RWPE2 (cell line): ENCODE data around the gene HHAT.

Experiments used
- ATAC-seq: fragments of 200-7000 bp; cut with Tn5 transposase; 3 replicates; pipeline ENCODE4 v1.9.1; 2021; ENCODE audit warnings: low read depth
- DNase-seq: peaks from one replicate; pipeline ENCODE4 v3.0.0-alpha.2; 2020; ENCODE audit warnings: low spot score
- H3K27ac ChIP-seq: fragments of 450-650 bp; 2 replicates; pipeline ENCODE4 v1.5.1; 2017; ENCODE audit warnings: mild to moderate bottlenecking; ENCODE audit not compliant: poor library complexity, severe bottlenecking
- H3K27me3 ChIP-seq: fragments of 250-450 bp; sonication (Bioruptor Pico); 2 replicates; pipeline ENCODE4 v1.5.1; 2021; ENCODE audit warnings: mild to moderate bottlenecking, moderate library complexity; ENCODE audit not compliant: insufficient read depth, poor library complexity, severe bottlenecking
- H3K36me3 ChIP-seq: fragments of 250-450 bp; sonication (Bioruptor Pico); 2 replicates; pipeline ENCODE4 v1.5.1; 2020; ENCODE audit warnings: low read depth, mild to moderate bottlenecking, moderate library complexity
- H3K4me1 ChIP-seq: fragments of 250-450 bp; sonication (Bioruptor Pico); 2 replicates; pipeline ENCODE4 v1.5.1; 2021; ENCODE audit warnings: mild to moderate bottlenecking, moderate library complexity; ENCODE audit not compliant: insufficient read depth, poor library complexity, severe bottlenecking
- H3K4me3 ChIP-seq: fragments of 250-450 bp; sonication (Bioruptor Pico); 2 replicates; pipeline ENCODE4 v1.5.1; 2021; ENCODE audit warnings: mild to moderate bottlenecking, moderate library complexity; ENCODE audit not compliant: severe bottlenecking
- H3K9me3 ChIP-seq: fragments of 250-450 bp; sonication (Bioruptor Pico); 2 replicates; pipeline ENCODE4 v1.5.1; 2021; ENCODE audit warnings: mild to moderate bottlenecking, moderate library complexity; ENCODE audit not compliant: severe bottlenecking
- TF ChIP-seq, protein P1 (sequence below): fragments of 450-650 bp; IDR thresholded peaks from one replicate; pipeline ENCODE4 v1.5.1; 2017; ENCODE audit warnings: mild to moderate bottlenecking, moderate library complexity; ENCODE audit not compliant: poor library complexity, severe bottlenecking

HHAT gene

DNA sequence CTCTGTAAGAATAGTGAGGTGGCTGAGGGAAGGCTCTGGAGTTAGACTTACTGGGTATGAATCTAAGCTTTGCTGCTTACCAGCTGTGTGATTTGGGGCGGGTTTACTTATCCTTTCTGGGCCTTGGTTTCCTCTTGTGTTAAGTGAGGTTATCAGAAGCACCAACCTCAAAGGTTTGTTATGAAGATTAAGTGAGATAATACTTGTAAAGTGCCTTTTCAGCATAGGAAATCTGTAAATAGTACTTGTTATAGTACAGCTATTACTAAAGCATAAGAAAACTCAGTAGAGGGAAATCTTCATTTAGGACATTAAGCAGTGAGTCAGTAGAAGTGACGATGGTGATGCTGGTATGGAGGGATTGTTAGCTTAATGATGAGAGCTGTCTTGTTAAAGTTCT lies 12.1 kb downstream of the HHAT start:
- no peaks in the 10 kb centered on the region for H3K9me3 ChIP-seq
- H3K27ac ChIP-seq, result no peak overlapping the region
- DNase-seq, result no peak
- TF ChIP-seq, protein P1, sequence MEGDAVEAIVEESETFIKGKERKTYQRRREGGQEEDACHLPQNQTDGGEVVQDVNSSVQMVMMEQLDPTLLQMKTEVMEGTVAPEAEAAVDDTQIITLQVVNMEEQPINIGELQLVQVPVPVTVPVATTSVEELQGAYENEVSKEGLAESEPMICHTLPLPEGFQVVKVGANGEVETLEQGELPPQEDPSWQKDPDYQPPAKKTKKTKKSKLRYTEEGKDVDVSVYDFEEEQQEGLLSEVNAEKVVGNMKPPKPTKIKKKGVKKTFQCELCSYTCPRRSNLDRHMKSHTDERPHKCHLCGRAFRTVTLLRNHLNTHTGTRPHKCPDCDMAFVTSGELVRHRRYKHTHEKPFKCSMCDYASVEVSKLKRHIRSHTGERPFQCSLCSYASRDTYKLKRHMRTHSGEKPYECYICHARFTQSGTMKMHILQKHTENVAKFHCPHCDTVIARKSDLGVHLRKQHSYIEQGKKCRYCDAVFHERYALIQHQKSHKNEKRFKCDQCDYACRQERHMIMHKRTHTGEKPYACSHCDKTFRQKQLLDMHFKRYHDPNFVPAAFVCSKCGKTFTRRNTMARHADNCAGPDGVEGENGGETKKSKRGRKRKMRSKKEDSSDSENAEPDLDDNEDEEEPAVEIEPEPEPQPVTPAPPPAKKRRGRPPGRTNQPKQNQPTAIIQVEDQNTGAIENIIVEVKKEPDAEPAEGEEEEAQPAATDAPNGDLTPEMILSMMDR, result no peak
- H3K4me1 ChIP-seq, result no peaks in the 10 kb centered on the region
- no peak for ATAC-seq
- H3K36me3 ChIP-seq, result no peaks in the 10 kb centered on the region
- no peaks in the 10 kb centered on the region for H3K27me3 ChIP-seq
- H3K4me3 ChIP-seq, result no peak overlapping the region

DNA sequence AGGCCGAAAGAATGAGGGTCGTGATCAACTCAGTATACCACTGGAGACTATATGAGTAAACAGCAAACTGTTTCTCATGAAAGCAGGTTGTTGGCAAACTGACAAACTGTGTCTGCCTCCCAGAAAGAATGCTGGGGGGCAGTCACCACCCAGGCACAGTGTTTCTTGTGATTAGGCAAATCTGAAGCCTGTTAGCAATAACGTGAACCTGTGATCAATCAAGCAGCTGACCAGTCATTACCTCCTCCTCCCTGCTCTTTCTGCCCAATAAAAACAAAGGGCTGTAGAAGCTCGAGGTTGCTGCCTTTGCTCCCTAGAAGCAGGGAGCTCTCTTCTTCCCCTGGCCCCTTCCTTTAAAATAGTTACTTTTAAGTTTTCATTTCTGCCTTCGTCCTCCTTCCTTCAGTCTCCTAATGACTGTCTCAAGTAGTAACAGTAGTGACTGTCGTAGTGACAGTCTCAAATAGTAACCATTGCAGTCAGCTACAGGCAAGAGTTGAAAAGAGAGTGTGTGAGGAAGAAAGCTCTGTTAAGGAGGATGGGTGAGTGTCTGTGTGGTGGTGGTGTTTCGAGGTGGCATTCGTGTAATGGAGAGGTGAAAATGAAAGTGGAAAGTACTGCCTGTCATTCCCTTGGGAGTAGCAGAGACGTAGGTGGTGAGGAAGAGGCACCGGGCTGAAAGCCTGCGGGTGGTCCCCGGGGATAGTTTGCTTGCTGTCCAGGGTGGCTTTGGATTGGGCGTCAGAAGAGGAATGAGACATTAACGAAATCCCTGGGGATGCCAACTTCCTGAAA lies 14.5 kb downstream of the HHAT start:
- Histone ChIP-seq H3K9me3 (no peaks in the 10 kb centered on the region), H3K4me3 (no peak overlapping the region), H3K36me3 (no peaks in the 10 kb centered on the region), H3K27ac (no peak overlapping the region), H3K4me1 (no peaks in the 10 kb centered on the region), H3K27me3 (no peaks in the 10 kb centered on the region)
- ATAC-seq (peak; percentile 36; the same call in 1 of the 3 replicates), DNase-seq (no peak)
- TF ChIP-seq, protein P1, result no peak

DNA sequence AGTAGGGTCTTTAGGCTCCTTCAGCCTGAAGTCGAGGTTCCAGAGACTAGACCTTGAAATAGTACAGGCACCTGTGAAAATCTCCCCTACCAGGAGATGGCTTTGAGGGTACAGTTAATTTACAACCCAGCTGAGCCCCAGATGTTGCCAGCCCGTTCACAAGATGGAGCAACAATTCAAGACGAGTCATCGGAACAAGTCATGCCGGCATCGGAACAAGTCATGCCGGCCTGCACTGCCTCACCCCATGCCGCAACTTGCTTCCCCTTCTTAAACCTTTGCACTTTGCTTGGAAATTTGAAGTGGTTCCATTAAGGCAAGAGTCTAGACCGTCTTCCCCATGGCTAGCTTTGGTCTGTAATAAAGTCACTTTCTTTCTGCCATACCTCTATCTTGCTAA lies 16.0 kb downstream of the HHAT start:
- Histone ChIP-seq H3K9me3 (no peaks in the 10 kb centered on the region), H3K4me3 (no peak overlapping the region), H3K27me3 (no peaks in the 10 kb centered on the region), H3K4me1 (no peaks in the 10 kb centered on the region), H3K36me3 (no peaks in the 10 kb centered on the region), H3K27ac (no peak overlapping the region)
- TF ChIP-seq, protein P1, result no peak
- ATAC-seq (peak; percentile 40; the same call in 1 of the 3 replicates), DNase-seq (no peak)

DNA sequence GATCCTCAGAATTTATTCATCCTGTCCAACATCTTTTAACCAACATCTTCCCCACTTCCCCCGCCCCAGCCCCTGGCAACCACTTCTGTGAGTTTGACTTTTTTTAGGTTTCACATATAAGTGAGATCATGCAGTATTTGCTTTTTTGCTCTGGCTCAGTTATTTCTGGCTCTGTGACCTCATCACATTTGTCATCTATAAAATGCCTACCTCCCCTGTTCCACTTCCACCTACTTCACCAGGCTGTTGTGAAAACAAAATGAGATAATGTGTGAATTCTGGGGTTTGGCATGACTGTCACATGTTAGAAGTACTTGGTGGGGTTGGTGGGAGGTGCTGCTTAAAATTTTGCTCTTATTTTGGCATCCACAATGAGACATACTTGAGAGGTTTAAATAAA lies 18.4 kb downstream of the HHAT start:
- Histone ChIP-seq H3K9me3 (no peaks in the 10 kb centered on the region), H3K36me3 (no peaks in the 10 kb centered on the region), H3K27ac (no peak overlapping the region), H3K27me3 (no peaks in the 10 kb centered on the region), H3K4me3 (no peak overlapping the region), H3K4me1 (no peaks in the 10 kb centered on the region)
- ATAC-seq (no peak), DNase-seq (no peak)
- TF ChIP-seq, protein P1, result no peak

DNA sequence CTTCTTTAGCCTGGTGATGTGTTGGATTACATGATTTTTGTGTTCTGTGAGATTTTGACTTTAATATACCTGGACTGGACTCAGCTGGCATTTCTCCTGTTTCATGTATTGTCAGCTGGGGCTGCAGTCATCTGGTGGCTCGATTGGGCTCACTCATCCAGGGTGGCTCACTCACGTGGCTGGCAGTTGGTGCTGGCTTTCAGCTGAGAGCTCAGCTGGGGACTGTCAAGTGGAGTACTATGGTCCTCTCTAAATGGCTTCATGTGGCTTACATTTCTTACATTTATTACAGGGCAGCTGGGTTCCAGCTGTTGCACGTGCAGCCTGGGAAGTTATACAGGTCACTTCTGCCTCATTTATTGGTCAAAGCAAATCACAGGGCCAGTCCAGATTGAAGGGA lies 22.8 kb downstream of the HHAT start:
- no peaks in the 10 kb centered on the region for H3K4me1 ChIP-seq
- TF ChIP-seq, protein P1, result no peak
- DNase-seq (no peak), ATAC-seq (no peak)
- no peaks in the 10 kb centered on the region for H3K36me3 ChIP-seq
- no peaks in the 10 kb centered on the region for H3K27me3 ChIP-seq
- H3K4me3 ChIP-seq, result no peak overlapping the region
- no peaks in the 10 kb centered on the region for H3K9me3 ChIP-seq
- no peak overlapping the region for H3K27ac ChIP-seq
